OCI-M2 (cell line): ENCODE data around the gene RGS7.
"Not testable (repeated sequence)": the region's sequence is repeated elsewhere in the genome, so short reads cannot be mapped to it uniquely, and the experiment has no call there.

Experiments
- DNase-seq: peaks from one replicate; lab custom pipeline; 2025; ENCODE audit not compliant: unreplicated experiment; lab: John Stamatoyannopoulos, UW

The RGS7 gene

GRCh38 chr1:240935920-240936319 is 421.1 kb downstream of the RGS7 start:
- no peak for DNase-seq

- no peak for DNase-seq
These were observed 426.0 kb downstream of the RGS7 start for GRCh38 chr1:240931031-240931430.

DNA sequence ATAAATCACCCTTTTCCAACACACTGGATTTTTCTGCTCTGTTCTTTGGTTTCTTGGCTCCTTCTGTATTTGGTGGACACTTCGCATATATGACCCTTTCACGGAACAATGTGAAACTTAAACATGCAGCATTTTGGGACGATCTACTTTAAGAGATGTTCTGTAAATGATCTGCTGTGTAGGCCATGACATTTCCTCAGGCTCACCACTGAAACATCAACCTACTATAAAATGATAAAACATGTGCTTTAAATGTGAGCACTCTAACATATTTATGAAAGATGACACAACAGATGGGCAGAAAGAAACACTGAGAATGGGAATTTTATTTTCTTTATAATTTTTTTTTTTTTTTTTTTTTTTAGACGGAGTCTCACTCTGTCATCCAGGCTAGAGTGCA is 428.7 kb downstream of the RGS7 start:
- DNase-seq: no peak

- DNase-seq: no peak
These were observed 429.2 kb downstream of the RGS7 start for GRCh38 chr1:240927821-240928220.

- no peak for DNase-seq
These were observed 431.7 kb downstream of the RGS7 start for GRCh38 chr1:240925273-240925672.

DNA sequence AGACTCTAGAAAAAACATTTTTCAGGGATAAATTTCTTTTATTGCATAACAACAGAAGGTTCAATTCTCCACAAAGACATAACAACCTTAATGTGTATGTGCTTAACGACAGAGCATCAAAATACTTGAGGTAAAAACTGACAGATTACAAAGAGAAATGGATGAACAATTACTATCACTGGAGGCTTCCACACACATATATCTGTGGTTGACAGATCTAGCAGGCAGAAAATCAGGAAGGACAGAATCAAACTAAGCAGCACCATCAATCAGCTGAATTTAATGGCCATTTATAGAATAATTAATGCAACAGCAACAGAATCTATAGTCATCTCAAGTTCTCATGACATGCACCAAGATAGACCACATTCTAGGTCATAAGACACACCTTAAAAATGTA is 439.0 kb downstream of the RGS7 start:
- no peak for DNase-seq

GRCh38 chr1:240914506-240914905 is 442.5 kb downstream of the RGS7 start:
- DNase-seq: no peak

DNA sequence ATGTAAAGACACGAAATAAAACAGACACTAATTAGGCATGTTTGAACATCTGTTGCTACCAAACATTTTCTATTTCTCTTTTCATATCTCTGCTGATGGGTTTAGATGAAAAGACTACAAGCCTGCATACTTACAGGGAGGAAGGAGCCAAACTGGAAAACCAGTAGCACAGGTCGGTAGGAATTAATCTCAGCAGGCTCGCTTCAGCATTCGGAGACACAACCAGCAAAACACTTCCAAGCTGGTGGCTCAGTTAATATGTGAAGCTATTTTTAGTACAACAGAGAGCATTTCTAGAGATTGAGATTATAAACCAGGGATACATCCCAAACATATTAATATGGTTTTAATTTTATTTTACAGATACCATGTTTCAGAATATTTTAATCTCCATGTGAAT is 444.2 kb downstream of the RGS7 start:
- no peak for DNase-seq

DNA sequence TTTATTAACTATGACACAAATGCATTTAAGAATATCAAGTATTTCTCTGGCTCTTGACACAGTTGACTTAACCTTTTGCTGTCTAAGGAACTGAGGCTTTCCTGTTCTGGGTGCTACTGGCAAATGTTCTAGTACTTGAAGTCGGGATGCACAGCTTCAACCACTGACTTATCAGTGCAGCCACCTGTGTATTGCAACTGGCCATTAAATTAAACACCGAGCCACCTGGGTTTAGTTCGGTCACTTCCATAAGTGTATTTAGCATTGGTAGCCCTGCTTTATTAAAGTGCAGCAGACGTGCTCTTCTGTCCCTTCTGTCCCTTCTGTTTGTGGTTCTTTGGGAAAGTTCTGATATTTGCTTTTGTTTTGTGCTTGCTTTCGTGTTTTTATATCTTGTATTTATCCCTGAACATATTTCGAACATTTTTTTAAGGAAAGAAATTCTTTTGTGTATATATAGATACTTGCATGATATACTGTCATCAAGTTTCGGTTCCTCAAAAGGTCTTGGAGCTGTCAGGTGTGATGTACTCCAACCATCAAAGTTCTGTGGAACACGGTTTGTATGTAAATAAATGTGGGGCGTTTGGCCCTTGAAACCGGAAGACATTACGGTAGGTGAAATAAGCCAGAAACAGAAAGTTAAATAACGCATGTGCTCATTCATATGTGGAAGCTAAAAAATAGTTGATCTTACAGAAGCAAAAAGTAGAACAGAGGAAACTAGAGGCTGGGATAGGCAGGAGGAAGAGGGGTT is 447.1 kb downstream of the RGS7 start:
- DNase-seq: no peak

GRCh38 chr1:240906477-240906876 is 450.5 kb downstream of the RGS7 start:
- DNase-seq: no peak

DNA sequence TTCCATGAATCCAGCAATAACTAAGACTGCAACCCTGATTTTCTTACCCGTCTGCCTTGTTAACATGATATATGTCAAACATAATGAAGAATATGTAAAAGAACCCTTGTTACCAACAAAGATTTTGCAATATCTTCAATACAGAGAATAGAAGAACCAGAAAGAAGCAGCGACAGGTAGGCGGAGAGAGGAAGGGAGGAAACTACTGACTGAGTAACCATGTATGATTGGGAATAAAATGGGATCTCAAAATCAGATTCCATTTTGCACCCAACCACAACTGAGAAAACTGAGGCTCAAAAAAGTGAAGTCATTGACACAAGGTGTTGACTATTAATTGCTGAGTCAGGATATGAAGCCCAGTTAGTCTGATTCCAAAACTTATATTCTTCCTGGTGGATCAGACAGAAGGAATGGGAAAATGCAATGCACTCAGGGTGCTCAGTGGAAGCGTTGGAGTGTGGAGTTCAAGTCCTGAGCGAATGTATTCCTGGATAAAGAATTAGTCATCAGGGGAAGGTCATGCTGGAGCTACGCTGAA is 451.7 kb downstream of the RGS7 start:
- DNase-seq: no peak

DNA sequence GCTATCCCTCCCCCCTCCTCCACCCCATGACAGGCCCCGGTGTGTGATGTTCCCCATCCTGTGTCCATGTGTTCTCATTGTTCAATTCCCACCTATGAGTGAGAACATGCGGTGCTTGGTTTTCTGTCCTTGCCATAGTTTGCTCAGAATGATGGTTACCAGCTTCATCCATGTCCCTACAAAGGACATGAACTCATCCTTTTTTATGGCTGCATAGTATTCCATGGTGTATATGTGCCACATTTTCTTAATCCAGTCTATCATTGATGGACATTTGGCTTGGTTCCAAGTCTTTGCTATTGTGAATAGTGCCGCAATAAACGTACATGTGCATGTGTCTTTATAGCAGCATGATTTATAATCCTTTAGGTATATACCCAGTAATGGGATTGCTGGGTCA is 461.6 kb downstream of the RGS7 start:
- not testable (repeated sequence) for DNase-seq

- DNase-seq: no peak
These were observed 468.3 kb downstream of the RGS7 start for GRCh38 chr1:240888787-240889048.

- DNase-seq: no peak
These were observed 468.8 kb downstream of the RGS7 start for GRCh38 chr1:240888039-240888786.

DNA sequence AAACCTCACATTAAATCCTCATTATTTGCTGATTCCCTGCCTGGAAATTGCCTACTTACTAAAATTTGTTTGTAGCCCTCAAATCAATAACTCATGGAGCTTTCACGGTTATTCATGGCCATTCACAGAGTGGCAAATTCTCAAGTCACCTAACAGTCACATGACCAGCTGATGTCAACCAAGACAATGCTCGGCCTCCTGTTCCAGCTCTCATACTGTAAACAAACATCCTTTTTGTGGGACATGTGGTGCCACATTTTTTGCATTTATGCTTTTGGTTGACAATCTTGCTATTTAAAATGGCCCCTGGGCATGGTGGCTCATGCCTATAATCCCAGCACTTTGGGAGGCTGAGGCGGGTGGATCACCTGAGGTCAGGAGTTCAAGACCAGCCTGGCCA is 473.5 kb downstream of the RGS7 start:
- no peak for DNase-seq

DNA sequence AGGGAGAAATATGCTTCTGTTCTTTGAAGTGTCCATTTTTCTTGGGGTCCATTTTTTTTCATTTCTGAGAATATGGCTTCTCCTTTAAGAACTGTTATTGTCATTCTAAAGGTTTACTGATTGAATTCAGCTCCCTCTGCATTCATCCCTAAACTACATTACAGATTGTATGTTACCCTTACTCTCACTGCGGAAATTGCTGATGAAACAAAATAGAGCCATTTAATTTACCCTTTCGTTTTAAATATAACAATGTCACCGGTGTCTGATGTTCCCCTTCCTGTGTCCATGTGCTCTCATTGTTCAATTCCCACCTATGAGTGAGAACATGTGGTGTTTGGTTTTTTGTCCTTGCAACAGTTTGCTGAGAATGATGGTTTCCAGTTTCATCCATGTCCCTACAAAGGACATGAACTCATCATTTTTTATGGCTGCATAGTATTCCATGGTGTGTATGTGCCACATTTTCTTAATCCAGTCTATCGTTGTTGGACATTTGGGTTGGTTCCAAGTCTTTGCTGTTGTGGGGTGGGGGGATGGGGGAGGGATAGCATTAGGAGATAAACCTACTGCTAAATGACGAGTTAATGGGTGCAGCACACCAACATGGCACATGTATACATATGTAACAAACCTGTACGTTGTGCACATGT is 474.2 kb downstream of the RGS7 start:
- not testable (repeated sequence) for DNase-seq

DNA sequence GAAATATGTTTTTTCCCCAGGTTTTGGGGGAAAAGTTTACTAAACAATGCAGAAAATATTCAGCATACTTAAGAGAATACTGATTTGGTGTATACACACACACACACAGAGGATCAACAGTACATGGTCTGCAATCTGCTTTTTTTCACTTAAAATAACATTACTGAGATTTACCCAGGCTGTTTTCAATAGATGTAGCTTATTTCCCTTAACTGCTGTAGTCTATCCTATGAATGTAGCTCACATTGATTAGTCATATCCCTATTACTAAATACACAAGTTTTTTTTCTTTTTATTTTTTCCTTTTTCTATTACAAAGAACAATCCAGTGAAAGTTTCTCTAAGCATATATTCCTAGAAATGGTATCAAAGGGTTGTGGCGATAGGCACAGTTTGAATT is 478.4 kb downstream of the RGS7 start:
- no peak for DNase-seq

GRCh38 chr1:240877605-240878004 is 479.4 kb downstream of the RGS7 start:
- no peak for DNase-seq

- DNase-seq: no peak
These were observed 480.9 kb downstream of the RGS7 start for GRCh38 chr1:240876071-240876470.

- DNase-seq: no peak
These were observed 487.9 kb downstream of the RGS7 start for GRCh38 chr1:240869071-240869470.

- DNase-seq: no peak
These were observed 490.3 kb downstream of the RGS7 start for GRCh38 chr1:240866724-240867123.

DNA sequence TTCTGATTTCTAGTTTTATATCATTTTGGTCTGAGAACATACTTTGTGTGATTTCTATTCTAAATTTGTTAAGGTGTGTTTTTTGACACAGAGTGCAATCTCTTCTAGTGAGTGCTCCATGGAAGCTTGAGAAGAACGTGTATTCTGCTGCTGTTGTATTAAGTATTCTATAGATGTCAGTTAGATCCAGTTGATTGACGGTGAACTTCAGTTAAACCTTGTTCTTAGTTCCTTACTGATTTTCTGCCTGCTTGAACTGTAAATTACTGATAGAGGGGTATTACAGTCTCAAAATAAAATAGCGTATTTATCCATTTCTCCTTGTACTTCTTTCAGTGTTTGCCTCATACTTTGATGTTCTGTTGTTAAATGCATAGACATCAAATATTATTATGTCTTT is 497.0 kb downstream of the RGS7 start:
- DNase-seq: no peak
